Lower lobe of right lung (tissue), 2 donors: ENCODE measurements around the gene FGD5. TPM values are rescaled to one million over a fixed set of nuclear protein-coding genes. Genes with fewer than 3 reads are reported as not detected.

Experiments
- ATAC-seq, 2 donors: fragments of 200-7000 bp; cut with Tn5 transposase; one replicate each; pipeline ENCODE4 v1.9.1; 2020 to 2022; ENCODE audit warnings: mild to moderate bottlenecking in 2 of 2, moderate library complexity in 2 of 2
- DNase-seq: peaks from one replicate; pipeline ENCODE4 v3.0.0-alpha.2; 2020
- H3K27ac ChIP-seq: fragments of 200-600 bp; one replicate; pipeline ENCODE4 v1.8.0; 2022
- H3K27me3 ChIP-seq: fragments of 200-600 bp; one replicate; pipeline ENCODE4 v1.8.0; 2022; ENCODE audit warnings: low read depth
- H3K36me3 ChIP-seq: fragments of 200-600 bp; one replicate; pipeline ENCODE4 v1.8.0; 2022; ENCODE audit warnings: mild to moderate bottlenecking
- H3K4me1 ChIP-seq: fragments of 200-600 bp; one replicate; pipeline ENCODE4 v1.8.0; 2022
- H3K4me3 ChIP-seq: fragments of 200-600 bp; one replicate; pipeline ENCODE4 v1.8.0; 2022; ENCODE audit warnings: mild to moderate bottlenecking
- H3K9me3 ChIP-seq: fragments of 200-600 bp; one replicate; pipeline ENCODE4 v1.8.0; 2022
- CTCF ChIP-seq: fragments of 200-600 bp; IDR thresholded peaks from one replicate; pipeline ENCODE4 v1.8.0; 2022; ENCODE audit warnings: antibody characterized with exemption, mild to moderate bottlenecking
- intact Hi-C: fragments of 100-400 bp; cut with DNase I; formaldehyde crosslinking; loops from one replicate; pipeline ENCODE4 v1.11.0; 2022
- total RNA-seq: library from RNA; stranded (reverse); fragmentation: NEBNext Ultra II Directional; extraction: Animal tissue kit (Norgen Biotek cat#: 25700); gene quantifications from one replicate; pipeline ENCODE4 v1.2.1, GENCODE V29; 2021
- donor health status: DM: no; HTN: yes; CAD: no; lungs with severe emphysema.

The FGD5 gene
- total RNA-seq, 1 donor from 2014 or later = 85.0 TPM

DNA sequence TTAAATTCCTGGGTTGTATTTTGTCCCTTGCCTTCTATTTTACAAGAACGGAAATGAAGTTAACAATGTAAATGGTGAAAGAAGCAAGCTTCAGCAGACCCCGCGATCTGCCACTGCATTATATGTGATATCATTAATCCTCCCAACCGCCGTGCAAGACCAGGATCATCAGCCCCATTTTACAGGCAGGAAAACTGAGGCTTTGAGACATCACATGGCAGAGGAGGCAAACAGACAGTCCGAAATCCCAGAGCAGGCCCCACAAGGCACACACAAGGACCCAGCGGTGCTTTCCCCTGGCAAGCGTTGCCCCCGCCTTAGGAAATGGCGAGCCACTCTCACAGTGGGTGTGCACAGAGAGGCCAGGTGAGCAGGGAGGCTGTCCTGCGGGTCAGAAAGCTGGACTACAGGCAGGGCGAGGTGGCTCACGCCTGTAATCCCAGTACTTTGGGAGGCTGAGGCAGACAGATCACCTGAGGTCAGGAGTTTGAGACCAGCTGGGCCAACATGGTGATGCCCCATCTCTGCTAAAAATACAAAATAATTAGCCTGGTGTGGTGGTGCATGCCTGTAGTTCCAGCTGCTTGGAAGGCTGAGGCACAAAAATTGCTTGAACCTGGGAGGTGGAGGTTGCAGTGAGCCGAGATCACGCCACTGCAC, 16.2 kb downstream of the FGD5 start:
- TF ChIP-seq CTCF = no peak
- Histone ChIP-seq H3K27ac (no peak overlapping the region), H3K9me3 (no peaks in the 10 kb centered on the region), H3K4me1 (peaks cover 50% of the 10 kb centered on the region), H3K36me3 (no peaks in the 10 kb centered on the region), H3K27me3 (no peaks in the 10 kb centered on the region), H3K4me3 (no peak overlapping the region)
- DNase-seq (no peak), ATAC-seq (no peak)
- intact Hi-C loops = no loop called here

- DNase-seq (no peak), ATAC-seq (peak; percentile 39 to 51)
- intact Hi-C loops = no loop called here
- peak overlapping the region; percentile 53 for H3K27ac ChIP-seq
- H3K4me1 ChIP-seq = peaks cover 56% of the 10 kb centered on the region
- no peak for TF ChIP-seq CTCF
- no peaks in the 10 kb centered on the region for H3K27me3 ChIP-seq
- no peaks in the 10 kb centered on the region for H3K36me3 ChIP-seq
- H3K4me3 ChIP-seq = no peak overlapping the region
- no peaks in the 10 kb centered on the region for H3K9me3 ChIP-seq
These were observed 17.3 kb downstream of the FGD5 start for GRCh38 chr3:14836049-14836468.

- DNase-seq (no peak), ATAC-seq (no peak)
- intact Hi-C loops = no loop called here
- no peaks in the 10 kb centered on the region for H3K36me3 ChIP-seq
- H3K9me3 ChIP-seq = no peaks in the 10 kb centered on the region
- no peak for TF ChIP-seq CTCF
- H3K4me3 ChIP-seq = no peak overlapping the region
- no peaks in the 10 kb centered on the region for H3K27me3 ChIP-seq
- peaks cover 63% of the 10 kb centered on the region for H3K4me1 ChIP-seq
- H3K27ac ChIP-seq = peak overlapping the region; percentile 53
These were observed 18.6 kb downstream of the FGD5 start for GRCh38 chr3:14837186-14837877.

DNA sequence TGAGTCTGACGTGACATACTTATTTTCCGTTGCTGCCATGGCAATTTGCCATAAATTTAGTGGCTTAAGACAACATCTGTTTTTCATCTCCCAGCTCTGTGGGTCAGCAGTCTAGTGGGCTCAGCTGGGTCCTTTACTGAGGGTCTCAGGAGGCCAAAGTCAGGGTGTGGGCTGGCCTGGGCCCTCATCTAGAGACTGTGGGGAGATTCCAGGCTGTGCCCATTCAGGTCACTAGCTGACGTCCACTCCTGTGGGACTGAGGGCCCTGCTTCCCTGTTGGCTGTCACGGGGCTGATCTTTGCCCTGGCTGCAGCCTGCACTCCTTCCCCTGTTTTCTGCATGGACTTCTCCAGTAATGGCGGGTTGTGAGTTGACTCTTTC, 19.1 kb downstream of the FGD5 start:
- H3K4me3 ChIP-seq = no peak overlapping the region
- ATAC-seq = peak; percentile 55 to 63
- TF ChIP-seq CTCF = no peak
- no peaks in the 10 kb centered on the region for H3K27me3 ChIP-seq
- peaks cover 62% of the 10 kb centered on the region for H3K4me1 ChIP-seq
- H3K36me3 ChIP-seq = no peaks in the 10 kb centered on the region
- intact Hi-C loops = no loop called here
- H3K9me3 ChIP-seq = no peaks in the 10 kb centered on the region
- no peak for DNase-seq
- H3K27ac ChIP-seq = peak overlapping the region; percentile 8

DNA sequence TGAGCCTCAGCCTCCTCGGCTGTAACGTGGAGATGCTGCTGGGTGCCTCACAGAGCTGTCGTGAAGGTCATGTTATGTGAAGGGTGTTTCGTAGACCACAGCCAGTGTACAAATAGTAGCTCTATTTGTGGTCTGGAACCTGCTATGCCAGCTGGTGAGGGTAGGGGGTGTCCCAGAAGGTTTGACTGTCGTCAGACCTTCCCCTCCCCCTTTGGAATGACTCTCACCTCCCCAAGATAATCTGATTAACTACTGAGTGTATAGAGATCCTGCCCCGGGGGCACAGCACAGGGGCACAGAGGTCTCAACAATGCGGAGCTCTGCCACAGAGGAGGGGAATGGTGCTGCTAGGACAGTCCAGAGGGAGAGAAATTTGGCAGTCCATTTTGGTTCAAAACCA, 20.5 kb downstream of the FGD5 start:
- intact Hi-C loops = no loop called here
- TF ChIP-seq CTCF = no peak
- no peaks in the 10 kb centered on the region for H3K36me3 ChIP-seq
- peaks cover 62% of the 10 kb centered on the region for H3K4me1 ChIP-seq
- ATAC-seq (no peak), DNase-seq (no peak)
- no peak overlapping the region for H3K4me3 ChIP-seq
- H3K27me3 ChIP-seq = no peaks in the 10 kb centered on the region
- no peaks in the 10 kb centered on the region for H3K9me3 ChIP-seq
- H3K27ac ChIP-seq = no peak overlapping the region
